Fibroblast of mammary gland (primary cell): ENCODE data around the gene CPAMD8.
"Not testable (repeated sequence)": the region's sequence is repeated elsewhere in the genome, so short reads cannot be mapped to it uniquely, and the experiment has no call there.

Source experiments
- DNase-seq: peaks from one replicate; pipeline ENCODE4 v3.0.0-alpha.2; 2010; ENCODE audit warnings: low read depth
- H3K4me3 ChIP-seq: 2 replicates; pipeline ENCODE4 v1.5.1; 2011; ENCODE audit warnings: low read depth, mild to moderate bottlenecking, low read length, moderate library complexity; ENCODE audit not compliant: control insufficient read depth
- TF ChIP-seq, protein P1 (sequence below): conservative IDR thresholded peaks from 2 replicates; pipeline ENCODE4 v1.5.1; 2011; ENCODE audit warnings: low read depth, low read length, inconsistent platforms; ENCODE audit not compliant: control insufficient read depth, insufficient read depth

Gene CPAMD8

DNA sequence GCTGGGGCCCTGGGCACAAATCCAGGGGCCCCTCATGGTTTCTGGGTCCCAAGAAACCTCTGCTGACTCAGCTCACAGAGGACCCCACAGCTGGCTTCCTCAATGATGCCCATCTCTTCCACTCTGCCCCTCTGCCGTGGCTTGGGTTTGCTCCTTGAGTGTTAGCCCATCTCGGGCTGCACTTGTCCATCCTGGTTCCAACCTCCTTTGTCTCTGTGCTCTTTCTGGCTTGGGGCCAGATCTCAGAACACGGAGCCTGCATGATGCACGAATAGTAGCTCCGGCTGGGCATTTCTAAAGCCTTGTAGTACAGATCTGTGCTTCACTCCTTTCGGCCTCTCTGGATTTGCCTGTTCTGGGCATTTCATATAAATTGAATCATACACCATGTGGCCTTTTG lies 84.0 kb downstream of the CPAMD8 start:
- H3K4me3 ChIP-seq, result no peak overlapping the region
- TF ChIP-seq, protein P1, sequence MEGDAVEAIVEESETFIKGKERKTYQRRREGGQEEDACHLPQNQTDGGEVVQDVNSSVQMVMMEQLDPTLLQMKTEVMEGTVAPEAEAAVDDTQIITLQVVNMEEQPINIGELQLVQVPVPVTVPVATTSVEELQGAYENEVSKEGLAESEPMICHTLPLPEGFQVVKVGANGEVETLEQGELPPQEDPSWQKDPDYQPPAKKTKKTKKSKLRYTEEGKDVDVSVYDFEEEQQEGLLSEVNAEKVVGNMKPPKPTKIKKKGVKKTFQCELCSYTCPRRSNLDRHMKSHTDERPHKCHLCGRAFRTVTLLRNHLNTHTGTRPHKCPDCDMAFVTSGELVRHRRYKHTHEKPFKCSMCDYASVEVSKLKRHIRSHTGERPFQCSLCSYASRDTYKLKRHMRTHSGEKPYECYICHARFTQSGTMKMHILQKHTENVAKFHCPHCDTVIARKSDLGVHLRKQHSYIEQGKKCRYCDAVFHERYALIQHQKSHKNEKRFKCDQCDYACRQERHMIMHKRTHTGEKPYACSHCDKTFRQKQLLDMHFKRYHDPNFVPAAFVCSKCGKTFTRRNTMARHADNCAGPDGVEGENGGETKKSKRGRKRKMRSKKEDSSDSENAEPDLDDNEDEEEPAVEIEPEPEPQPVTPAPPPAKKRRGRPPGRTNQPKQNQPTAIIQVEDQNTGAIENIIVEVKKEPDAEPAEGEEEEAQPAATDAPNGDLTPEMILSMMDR, result no peak
- no peak for DNase-seq

- no peak overlapping the region for H3K4me3 ChIP-seq
- TF ChIP-seq, protein P1, result no peak
- no peak for DNase-seq
These were observed 86.0 kb downstream of the CPAMD8 start for GRCh38 chr19:16940626-16941025.

DNA sequence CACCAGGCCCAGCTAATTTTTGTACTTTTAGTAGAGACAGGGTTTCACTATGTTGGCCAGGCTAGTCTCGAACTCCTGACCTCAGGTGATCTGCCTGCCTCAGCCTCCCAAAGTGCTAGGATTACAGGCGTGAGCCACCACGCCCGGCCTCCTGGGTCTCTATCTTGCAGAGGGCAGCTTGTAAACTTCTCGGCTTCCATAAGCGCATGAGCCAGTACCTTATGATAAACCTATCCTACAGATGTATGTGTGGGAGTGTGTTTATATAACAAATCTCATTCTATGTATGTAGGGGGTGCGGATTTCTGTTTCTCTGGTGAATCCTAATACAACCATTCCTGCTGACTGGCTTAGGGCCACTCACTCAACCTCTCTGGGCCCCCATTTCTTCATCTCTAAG lies 86.5 kb downstream of the CPAMD8 start:
- not testable (repeated sequence) for H3K4me3 ChIP-seq, DNase-seq

DNA sequence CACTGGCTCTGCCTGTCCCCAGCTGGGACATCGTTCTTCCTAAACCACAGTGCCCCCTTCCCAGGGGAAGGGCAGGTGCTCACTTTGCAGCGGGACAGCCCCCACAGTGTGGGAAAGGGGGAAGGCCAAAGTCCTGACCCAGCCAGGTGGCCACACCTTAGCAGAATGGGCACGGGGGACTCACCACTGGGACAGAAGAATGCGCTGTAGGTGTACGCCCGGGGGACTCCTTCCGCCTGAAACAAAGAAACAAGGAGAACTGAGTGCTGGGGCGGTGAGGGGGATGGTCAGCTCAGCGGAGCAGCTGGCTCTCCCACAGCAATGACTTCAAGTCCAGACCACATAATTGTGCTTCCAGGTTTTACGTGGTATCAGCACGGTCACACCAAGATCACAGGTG lies 88.4 kb downstream of the CPAMD8 start:
- TF ChIP-seq, protein P1, result no peak
- DNase-seq, result no peak

DNA sequence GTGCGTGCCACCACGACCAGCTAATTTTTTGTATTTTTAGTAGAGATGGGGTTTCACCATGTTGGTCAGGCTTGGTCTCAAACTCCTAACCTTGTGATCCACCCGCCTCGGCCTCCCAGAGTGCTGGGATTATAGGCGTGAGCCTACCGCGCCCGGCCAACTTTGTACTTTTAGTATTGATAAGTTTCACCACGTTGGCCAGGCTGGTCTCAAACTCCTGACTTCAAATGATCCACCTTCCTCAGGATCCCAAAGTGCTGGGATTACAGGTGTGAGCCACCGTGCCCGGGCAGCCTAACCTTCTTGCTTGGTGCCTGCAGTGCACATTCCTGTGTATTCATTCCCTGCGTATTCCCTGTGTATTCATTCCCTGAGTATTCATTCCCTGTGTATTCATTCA lies 88.8 kb downstream of the CPAMD8 start:
- not testable (repeated sequence) for H3K4me3 ChIP-seq, DNase-seq

More for the DNA sequence above, 88.4 kb downstream of the CPAMD8 start:
- no peak overlapping the region for H3K4me3 ChIP-seq

GRCh38 chr19:16936901-16937300 lies 89.7 kb downstream of the CPAMD8 start:
- H3K4me3 ChIP-seq, result no peak overlapping the region
- TF ChIP-seq, protein P1, result no peak
- DNase-seq, result no peak

DNA sequence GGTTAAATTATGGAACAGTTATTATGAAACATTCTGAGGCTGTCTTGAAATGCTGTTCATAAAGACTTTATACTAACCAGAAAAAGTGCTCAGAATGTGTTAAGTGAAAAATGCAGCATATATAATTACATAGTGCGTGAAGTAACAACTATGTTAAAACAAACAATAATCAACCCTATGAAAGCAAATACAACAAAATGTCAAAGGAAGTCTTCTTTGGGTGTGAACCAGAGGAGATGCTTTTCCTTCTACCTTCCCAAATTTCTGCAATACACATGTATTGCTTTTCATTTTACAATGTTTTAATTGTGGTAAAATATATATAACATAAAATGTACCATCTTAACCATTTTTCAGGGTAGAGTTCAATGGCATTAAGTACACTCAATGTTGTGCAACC lies 92.1 kb downstream of the CPAMD8 start:
- TF ChIP-seq, protein P1, result no peak
- DNase-seq, result no peak
- no peak overlapping the region for H3K4me3 ChIP-seq

- no peak for DNase-seq
- TF ChIP-seq, protein P1, result no peak
- no peak overlapping the region for H3K4me3 ChIP-seq
These were observed 95.3 kb downstream of the CPAMD8 start for GRCh38 chr19:16931306-16931705.
